Measurements from ENCODE around the gene GMDS. TPM values are rescaled to one million over a fixed set of nuclear protein-coding genes. Genes with fewer than 3 reads are reported as not detected.

The GMDS gene
- total and polyA plus RNA-seq, 2 experiments from 2014 or later: 30.1 to 36.5 TPM

GRCh38 chr6:1842334-1842733 is 403.1 kb downstream of the GMDS start:
- no peak for TF ChIP-seq NANOG (IDR thresholded peaks at IDR 0.05; ENCODE audit: borderline replicate concordance)
- TF ChIP-seq EZH2phosphoT487 (IDR thresholded peaks at IDR 0.05; ENCODE audit: unreplicated experiment): no peak
- TF ChIP-seq ETS1 (IDR thresholded peaks at IDR 0.05): no peak
- TF ChIP-seq CTCF (conservative IDR thresholded peaks at IDR 0.05; ENCODE audit: low read depth in 2 of 2): no peak
- no peak for TF ChIP-seq JUNB (IDR thresholded peaks at IDR 0.05; ENCODE audit: unreplicated experiment)
- TF ChIP-seq ZNF331 (CRISPR knock-in tag; IDR thresholded peaks at IDR 0.05; ENCODE audit: low read depth): no peak
- Histone ChIP-seq H3K9me2 (ENCODE audit: insufficient read depth) (peaks cover 8% of the 10 kb centered on the region), H3K27ac (ENCODE audit: low read depth) (no peak overlapping the region), H3K4me1 (ENCODE audit: insufficient read depth) (peaks cover 23% of the 10 kb centered on the region), H3F3A (replicated peaks; ENCODE audit: low read depth) (no peaks in the 10 kb centered on the region), H3K36me3 (ENCODE audit: insufficient read depth) (peaks cover 10% of the 10 kb centered on the region), H3K27me3 (ENCODE audit: insufficient read depth) (no peaks in the 10 kb centered on the region), H2AFZ (no peak overlapping the region), H3K4me3 (no peak overlapping the region), H3K79me2 (replicated peaks; ENCODE audit: insufficient read depth) (no peaks in the 10 kb centered on the region), H4K20me1 (replicated peaks; ENCODE audit: insufficient read depth) (no peaks in the 10 kb centered on the region), H3K4me2 (no peak overlapping the region)
- no peak overlapping the region for H3K4me3 Mint-ChIP-seq
- peaks cover 25% of the 10 kb centered on the region for H3K4me1 Mint-ChIP-seq
- DNase-seq (ENCODE audit: low spot score): no peak
- H3K27me3 Mint-ChIP-seq (ENCODE audit: insufficient read depth, low read depth, poor library complexity): peaks cover 4% of the 10 kb centered on the region
- no peak for ATAC-seq
- peaks cover 27% of the 10 kb centered on the region for H3K9me3 Mint-ChIP-seq
- H3K36me3 Mint-ChIP-seq (ENCODE audit: low read depth): peaks cover 21% of the 10 kb centered on the region; the same call in 2 of the 3 replicates
- no peak overlapping the region for H3K27ac Mint-ChIP-seq

GRCh38 chr6:1841136-1841535 is 404.3 kb downstream of the GMDS start:
- Histone ChIP-seq H3K36me3 (ENCODE audit: insufficient read depth) (peaks cover 10% of the 10 kb centered on the region), H4K20me1 (replicated peaks; ENCODE audit: insufficient read depth) (no peaks in the 10 kb centered on the region), H3K79me2 (replicated peaks; ENCODE audit: insufficient read depth) (no peaks in the 10 kb centered on the region), H2AFZ (no peak overlapping the region), H3K27ac (ENCODE audit: low read depth) (no peak overlapping the region), H3F3A (replicated peaks; ENCODE audit: low read depth) (no peaks in the 10 kb centered on the region), H3K4me2 (no peak overlapping the region), H3K27me3 (ENCODE audit: insufficient read depth) (no peaks in the 10 kb centered on the region), H3K4me3 (no peak overlapping the region), H3K4me1 (ENCODE audit: insufficient read depth) (peaks cover 32% of the 10 kb centered on the region), H3K9me2 (ENCODE audit: insufficient read depth) (no peaks in the 10 kb centered on the region)
- ATAC-seq: no peak
- Mint-ChIP-seq H3K27ac (no peak overlapping the region), H3K4me3 (no peak overlapping the region), H3K36me3 (ENCODE audit: low read depth) (peaks cover 12% of the 10 kb centered on the region; the same call in 2 of the 3 replicates), H3K9me3 (peaks cover 17% of the 10 kb centered on the region), H3K27me3 (ENCODE audit: insufficient read depth, low read depth, poor library complexity) (peaks cover 4% of the 10 kb centered on the region), H3K4me1 (peaks cover 29% of the 10 kb centered on the region)
- TF ChIP-seq REST (IDR thresholded peaks at IDR 0.05; ENCODE audit: unreplicated experiment) (no peak), ZNF114 (CRISPR knock-in tag; IDR thresholded peaks at IDR 0.05) (no peak), ZNF462 (CRISPR knock-in tag; IDR thresholded peaks at IDR 0.05) (no peak), STAT1 (IDR thresholded peaks at IDR 0.05; ENCODE audit: unreplicated experiment) (no peak)
- DNase-seq (ENCODE audit: low spot score): no peak
